ENCODE measurements around the gene NOVA2. TPM values are rescaled to one million over a fixed set of nuclear protein-coding genes. Genes with fewer than 3 reads are reported as not detected.

The NOVA2 gene
- total and polyA plus RNA-seq, 2 experiments from 2014 or later: 0.08 TPM; not detected in 1

GRCh38 chr19:45996933-45997332 lies 23.3 kb upstream of the NOVA2 start:
- H3K4me2 ChIP-seq: no peak overlapping the region
- peaks cover 7% of the 10 kb centered on the region for H3K4me1 ChIP-seq (ENCODE audit: insufficient read depth)
- no peaks in the 10 kb centered on the region for H3K9me3 ChIP-seq (ENCODE audit: low read depth)
- H4K20me1 ChIP-seq (ENCODE audit: insufficient read depth, poor library complexity, severe bottlenecking): no peaks in the 10 kb centered on the region
- DNase-seq (ENCODE audit: low spot score): no peak
- 84% methylated on average over 8 of the region's 8 CpGs for WGBS (ENCODE audit: low lambda C conversion rate, missing lambda C conversion rate)
- H3K9me2 ChIP-seq (replicated peaks; ENCODE audit: insufficient read depth): no peaks in the 10 kb centered on the region
- no peak overlapping the region for H2AFZ ChIP-seq
- H3K27me3 ChIP-seq: peaks cover 8% of the 10 kb centered on the region
- TF ChIP-seq CTCF (IDR thresholded peaks at IDR 0.05; ENCODE audit: poor library complexity) (no peak), EZH2phosphoT487 (IDR thresholded peaks at IDR 0.05; ENCODE audit: low read depth, severe bottlenecking, unreplicated experiment) (no peak), EZH2 (IDR thresholded peaks at IDR 0.05; ENCODE audit: borderline replicate concordance) (no peak)
- no peak overlapping the region for H3K27ac ChIP-seq
- H3K4me3 ChIP-seq: no peak overlapping the region
- no peaks in the 10 kb centered on the region for H3K79me2 ChIP-seq
- no peaks in the 10 kb centered on the region for H3K36me3 ChIP-seq (replicated peaks; ENCODE audit: insufficient read depth, low read depth)

- WGBS (ENCODE audit: low lambda C conversion rate, missing lambda C conversion rate): 17% methylated on average over 13 of the region's 13 CpGs
- peak overlapping the region; percentile 43 for H3K4me3 ChIP-seq
- H3K27me3 ChIP-seq: peaks cover 8% of the 10 kb centered on the region
- H4K20me1 ChIP-seq (ENCODE audit: insufficient read depth, poor library complexity, severe bottlenecking): no peaks in the 10 kb centered on the region
- H3K9me3 ChIP-seq (ENCODE audit: low read depth): no peaks in the 10 kb centered on the region
- H3K4me1 ChIP-seq (ENCODE audit: insufficient read depth): peaks cover 7% of the 10 kb centered on the region
- H3K27ac ChIP-seq: no peak overlapping the region
- TF ChIP-seq EZH2 (IDR thresholded peaks at IDR 0.05; ENCODE audit: borderline replicate concordance) (no peak), EZH2phosphoT487 (IDR thresholded peaks at IDR 0.05; ENCODE audit: low read depth, severe bottlenecking, unreplicated experiment) (no peak)
- peak overlapping the region; percentile 84 for H3K4me2 ChIP-seq
- H3K9me2 ChIP-seq (replicated peaks; ENCODE audit: insufficient read depth): no peaks in the 10 kb centered on the region
- no peaks in the 10 kb centered on the region for H3K79me2 ChIP-seq
- peak overlapping the region; percentile 12 for H2AFZ ChIP-seq
- H3K36me3 ChIP-seq (replicated peaks; ENCODE audit: insufficient read depth, low read depth): no peaks in the 10 kb centered on the region
- no peak for DNase-seq (ENCODE audit: low spot score)
These were observed 22.2 kb upstream of the NOVA2 start for GRCh38 chr19:45995715-45996385.

GRCh38 chr19:45994998-45995714 lies 21.5 kb upstream of the NOVA2 start, which contains the start of gene CCDC61:
Gene CCDC61, plus strand, starts transcription at chr19:45995467. Its CDS starts 7,552 bp downstream, at chr19:46003019.
- Histone ChIP-seq H3K27ac (no peak within 1 kb of the TSS), H3K36me3 (replicated peaks; ENCODE audit: insufficient read depth, low read depth) (no peaks in the 10 kb centered on the region), H3K4me1 (ENCODE audit: insufficient read depth) (peaks cover 1% of the 10 kb centered on the region), H3K4me2 (peak within 1 kb of the TSS; percentile 84), H3K79me2 (no peaks in the 10 kb centered on the region), H3K9me2 (replicated peaks; ENCODE audit: insufficient read depth) (no peaks in the 10 kb centered on the region), H2AFZ (peak within 1 kb of the TSS; percentile 71), H3K4me3 (peak within 1 kb of the TSS; percentile 43), H3K27me3 (peaks cover 4% of the 10 kb centered on the region), H4K20me1 (ENCODE audit: insufficient read depth, poor library complexity, severe bottlenecking) (no peaks in the 10 kb centered on the region), H3K9me3 (ENCODE audit: low read depth) (no peaks in the 10 kb centered on the region)
- WGBS (ENCODE audit: low lambda C conversion rate, missing lambda C conversion rate): under 1% methylated on average over 34 of the region's 34 CpGs
- peak; percentile 98 for DNase-seq (ENCODE audit: low spot score)
- TF ChIP-seq CTCF (IDR thresholded peaks at IDR 0.05; ENCODE audit: poor library complexity) (no peak), EZH2phosphoT487 (IDR thresholded peaks at IDR 0.05; ENCODE audit: low read depth, severe bottlenecking, unreplicated experiment) (no peak), EZH2 (IDR thresholded peaks at IDR 0.05; ENCODE audit: borderline replicate concordance) (no peak)

GRCh38 chr19:45994456-45994997 lies 20.9 kb upstream of the NOVA2 start:
- TF ChIP-seq EZH2phosphoT487 (IDR thresholded peaks at IDR 0.05; ENCODE audit: low read depth, severe bottlenecking, unreplicated experiment) (no peak), EZH2 (IDR thresholded peaks at IDR 0.05; ENCODE audit: borderline replicate concordance) (no peak)
- peak overlapping the region; percentile 22 for H3K4me3 ChIP-seq
- H3K79me2 ChIP-seq: no peaks in the 10 kb centered on the region
- WGBS (ENCODE audit: low lambda C conversion rate, missing lambda C conversion rate): 20% methylated on average over 8 of the region's 8 CpGs
- H4K20me1 ChIP-seq (ENCODE audit: insufficient read depth, poor library complexity, severe bottlenecking): no peaks in the 10 kb centered on the region
- peak overlapping the region; percentile 71 for H2AFZ ChIP-seq
- H3K4me2 ChIP-seq: peak overlapping the region; percentile 77
- no peaks in the 10 kb centered on the region for H3K9me2 ChIP-seq (replicated peaks; ENCODE audit: insufficient read depth)
- H3K4me1 ChIP-seq (ENCODE audit: insufficient read depth): no peaks in the 10 kb centered on the region
- no peaks in the 10 kb centered on the region for H3K9me3 ChIP-seq (ENCODE audit: low read depth)
- no peaks in the 10 kb centered on the region for H3K27me3 ChIP-seq
- no peak for DNase-seq (ENCODE audit: low spot score)
- H3K36me3 ChIP-seq (replicated peaks; ENCODE audit: insufficient read depth, low read depth): no peaks in the 10 kb centered on the region
- no peak overlapping the region for H3K27ac ChIP-seq

All from hepatocyte (in vitro differentiated cells).